GM19099 (cell line): Measurements from ENCODE around the gene CREBRF.

Source experiments
- POLR2A ChIP-seq: IDR thresholded peaks from 3 replicates; pipeline ENCODE4 v1.6.1; 2011; ENCODE audit warnings: low read depth; ENCODE audit not compliant: insufficient read length; ENCODE audit errors: extremely low read depth

The CREBRF gene, protein sequence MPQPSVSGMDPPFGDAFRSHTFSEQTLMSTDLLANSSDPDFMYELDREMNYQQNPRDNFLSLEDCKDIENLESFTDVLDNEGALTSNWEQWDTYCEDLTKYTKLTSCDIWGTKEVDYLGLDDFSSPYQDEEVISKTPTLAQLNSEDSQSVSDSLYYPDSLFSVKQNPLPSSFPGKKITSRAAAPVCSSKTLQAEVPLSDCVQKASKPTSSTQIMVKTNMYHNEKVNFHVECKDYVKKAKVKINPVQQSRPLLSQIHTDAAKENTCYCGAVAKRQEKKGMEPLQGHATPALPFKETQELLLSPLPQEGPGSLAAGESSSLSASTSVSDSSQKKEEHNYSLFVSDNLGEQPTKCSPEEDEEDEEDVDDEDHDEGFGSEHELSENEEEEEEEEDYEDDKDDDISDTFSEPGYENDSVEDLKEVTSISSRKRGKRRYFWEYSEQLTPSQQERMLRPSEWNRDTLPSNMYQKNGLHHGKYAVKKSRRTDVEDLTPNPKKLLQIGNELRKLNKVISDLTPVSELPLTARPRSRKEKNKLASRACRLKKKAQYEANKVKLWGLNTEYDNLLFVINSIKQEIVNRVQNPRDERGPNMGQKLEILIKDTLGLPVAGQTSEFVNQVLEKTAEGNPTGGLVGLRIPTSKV

DNA sequence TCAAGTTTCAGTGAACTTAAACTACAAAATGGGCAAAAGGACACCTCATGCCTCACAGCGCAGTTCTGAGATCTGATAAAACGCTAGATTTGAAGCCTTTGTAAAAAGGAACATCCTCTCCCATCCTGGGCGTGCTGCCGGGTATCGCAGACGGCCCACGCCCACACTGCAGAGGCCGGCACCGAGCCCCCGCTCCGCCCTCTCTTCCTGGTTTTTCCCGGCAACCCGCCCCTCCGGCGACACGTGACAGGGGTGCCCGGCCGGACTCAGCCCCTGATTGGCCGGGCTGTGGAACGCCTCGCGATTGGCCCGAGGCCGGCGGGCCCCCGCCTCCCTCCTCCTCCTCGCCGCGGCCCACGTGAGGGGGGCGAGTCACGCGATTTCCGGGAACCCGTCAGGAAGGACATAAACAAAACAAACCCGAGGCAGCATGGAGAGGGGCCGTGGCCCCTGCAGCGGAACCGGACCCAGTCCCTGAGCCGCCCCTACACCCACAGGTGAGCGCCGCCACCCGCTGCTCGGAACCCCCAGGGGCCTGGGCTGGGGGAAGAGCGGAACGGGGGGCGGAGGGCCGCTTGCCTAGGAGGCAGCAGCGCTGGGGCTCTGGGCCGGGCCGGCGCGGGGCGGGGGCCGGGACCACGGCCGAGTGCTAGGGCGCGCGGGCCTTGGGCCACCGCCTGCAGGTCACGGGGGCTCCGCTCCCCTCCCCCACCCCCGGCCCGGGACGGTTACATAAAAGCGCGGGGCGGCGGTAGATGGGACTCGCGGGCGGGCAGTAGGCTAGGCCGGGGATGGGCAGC, at the start of gene CREBRF:
Gene CREBRF (plus strand): TSS at position 370 of the 800 bp plus-strand sequence. CDS start 24,424 bp downstream, outside the sequence.
- peak; percentile 83 for TF ChIP-seq POLR2A

DNA sequence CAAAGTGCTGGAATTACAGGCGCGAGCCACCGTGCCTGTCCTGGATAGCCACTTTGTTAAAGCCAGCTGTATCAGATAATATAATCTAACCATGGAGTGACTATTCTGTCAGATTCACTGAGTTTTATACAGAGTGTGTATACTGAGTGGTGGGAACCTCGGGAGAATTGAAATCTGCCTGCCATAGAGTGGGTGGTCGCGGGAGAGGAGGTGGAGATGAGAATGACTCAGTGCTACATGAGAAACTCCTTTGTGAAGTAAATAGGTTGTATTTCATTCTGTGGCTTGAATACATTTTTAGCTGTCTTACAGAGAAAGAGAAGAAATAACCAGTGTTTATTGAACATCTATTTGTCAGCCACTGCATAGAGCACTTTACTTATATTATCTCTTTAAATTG, 46.1 kb upstream of the CREBRF start:
- no peak for TF ChIP-seq POLR2A

DNA sequence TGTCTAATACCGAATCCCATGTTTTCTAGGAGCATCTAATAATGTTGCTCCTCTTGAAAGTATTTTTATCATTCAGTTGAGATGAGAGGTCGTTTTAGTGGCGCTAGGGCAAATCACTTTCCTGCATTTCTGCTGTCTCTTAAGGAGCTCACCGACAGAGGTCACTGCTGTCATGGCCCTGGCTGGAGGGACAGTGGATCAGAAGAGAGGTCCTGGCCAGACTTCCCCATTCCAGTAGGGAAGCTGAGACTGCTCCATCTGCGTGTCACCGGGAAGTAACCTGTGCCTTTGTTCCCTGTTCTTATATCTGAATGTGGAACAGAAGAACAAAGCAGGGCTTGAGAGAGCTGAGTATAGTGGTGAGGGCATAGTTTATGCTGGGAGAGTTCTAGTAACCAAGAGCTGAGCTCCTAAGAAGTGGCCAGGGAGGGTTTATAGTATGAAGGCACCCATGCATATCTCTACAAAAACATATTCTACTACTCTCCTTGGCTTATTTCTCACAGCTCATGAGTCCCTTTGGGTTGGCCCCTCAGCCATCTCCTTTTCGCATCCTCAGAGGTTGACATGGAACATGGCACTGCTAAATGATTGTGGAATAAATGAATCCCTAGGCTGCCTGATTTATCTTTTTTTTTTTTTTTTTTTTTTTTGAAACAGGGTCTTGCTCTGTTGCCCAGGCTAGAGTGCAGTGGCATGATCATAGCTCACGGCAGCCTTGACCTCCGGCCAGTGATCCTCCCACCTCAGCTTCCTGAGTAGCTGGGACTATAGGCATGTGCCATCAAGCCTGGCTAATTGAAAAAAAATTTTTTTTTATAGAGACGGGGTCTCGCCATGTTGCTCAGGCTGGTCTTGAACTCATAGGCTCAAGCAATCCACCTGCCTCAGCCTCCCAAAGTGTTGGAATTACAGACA, 45.3 kb upstream of the CREBRF start:
- no peak for TF ChIP-seq POLR2A

DNA sequence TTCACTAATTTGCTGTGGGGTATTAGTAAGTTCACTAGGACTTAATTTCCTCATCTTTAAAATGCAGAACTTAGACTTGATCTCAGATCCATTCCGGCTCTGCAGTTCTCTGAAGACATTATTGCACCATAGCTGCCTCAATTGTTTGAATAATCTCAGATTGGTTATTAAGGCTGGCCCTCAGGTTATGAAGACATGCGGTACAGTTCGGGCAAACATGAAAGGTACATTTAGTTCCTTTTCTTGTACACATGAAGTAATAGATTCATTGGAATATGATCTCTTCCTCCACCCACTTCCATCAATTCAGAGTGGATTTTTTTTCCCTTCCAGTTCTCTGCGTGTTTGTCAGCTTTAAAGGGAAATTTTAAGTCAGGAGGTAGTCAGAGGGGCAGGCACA, 44.6 kb upstream of the CREBRF start:
- TF ChIP-seq POLR2A = no peak

DNA sequence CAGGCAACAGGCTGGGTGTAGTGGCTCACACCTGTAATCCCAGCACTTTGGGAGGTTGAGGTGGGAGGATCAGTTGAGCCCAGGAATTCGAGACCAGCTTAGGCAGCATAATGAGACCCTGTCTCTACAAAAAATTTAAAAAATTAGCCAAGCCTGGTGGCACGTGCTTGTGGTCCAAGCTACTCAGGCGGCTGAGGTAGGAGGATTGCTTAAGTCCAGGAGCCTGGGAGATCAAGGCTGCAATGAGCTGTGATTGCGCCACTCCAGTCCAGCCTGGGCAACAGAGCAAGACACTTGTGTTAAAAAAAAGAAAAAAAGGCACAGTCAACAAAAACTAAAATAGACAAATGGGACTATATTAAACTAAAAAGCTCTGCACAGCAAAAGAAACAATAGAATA, 43.3 kb upstream of the CREBRF start:
- no peak for TF ChIP-seq POLR2A

DNA sequence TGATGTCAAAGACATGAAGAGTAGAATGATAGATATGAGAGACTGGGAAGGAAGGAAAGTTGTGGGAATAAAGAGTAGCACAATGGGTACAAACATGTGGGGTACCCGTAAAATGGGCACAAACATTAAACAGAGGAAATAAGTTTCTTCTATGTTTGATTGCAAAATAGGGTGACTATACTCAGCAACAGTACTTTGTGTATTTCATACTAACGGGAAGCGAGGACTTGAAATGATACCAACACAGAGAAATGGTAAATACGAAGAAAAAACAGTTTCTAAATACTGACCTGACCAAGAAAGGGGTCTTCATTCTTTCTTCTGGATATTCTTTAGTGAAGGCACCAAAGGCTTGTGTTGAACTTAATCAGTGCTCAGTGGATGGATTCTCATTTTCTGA, 41.5 kb upstream of the CREBRF start:
- TF ChIP-seq POLR2A = no peak

DNA sequence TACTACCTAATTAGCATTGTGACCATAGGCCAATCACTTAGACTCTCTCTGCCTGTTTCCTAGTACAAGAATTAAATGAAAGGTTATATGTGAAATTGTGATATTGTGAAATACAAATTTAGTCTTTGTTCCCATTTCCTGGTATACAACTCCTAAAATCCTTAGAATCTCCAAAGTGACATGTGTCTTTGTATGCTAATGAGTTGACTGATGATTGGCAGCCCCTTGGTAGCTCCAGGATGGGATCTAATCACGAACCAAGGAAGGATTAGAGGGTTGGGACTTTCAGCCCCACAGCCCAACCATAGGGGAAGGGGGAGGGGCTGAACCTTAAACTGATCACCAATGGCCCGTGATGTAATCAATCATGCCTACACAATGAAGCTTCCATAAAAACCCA, 41.0 kb upstream of the CREBRF start:
- no peak for TF ChIP-seq POLR2A

DNA sequence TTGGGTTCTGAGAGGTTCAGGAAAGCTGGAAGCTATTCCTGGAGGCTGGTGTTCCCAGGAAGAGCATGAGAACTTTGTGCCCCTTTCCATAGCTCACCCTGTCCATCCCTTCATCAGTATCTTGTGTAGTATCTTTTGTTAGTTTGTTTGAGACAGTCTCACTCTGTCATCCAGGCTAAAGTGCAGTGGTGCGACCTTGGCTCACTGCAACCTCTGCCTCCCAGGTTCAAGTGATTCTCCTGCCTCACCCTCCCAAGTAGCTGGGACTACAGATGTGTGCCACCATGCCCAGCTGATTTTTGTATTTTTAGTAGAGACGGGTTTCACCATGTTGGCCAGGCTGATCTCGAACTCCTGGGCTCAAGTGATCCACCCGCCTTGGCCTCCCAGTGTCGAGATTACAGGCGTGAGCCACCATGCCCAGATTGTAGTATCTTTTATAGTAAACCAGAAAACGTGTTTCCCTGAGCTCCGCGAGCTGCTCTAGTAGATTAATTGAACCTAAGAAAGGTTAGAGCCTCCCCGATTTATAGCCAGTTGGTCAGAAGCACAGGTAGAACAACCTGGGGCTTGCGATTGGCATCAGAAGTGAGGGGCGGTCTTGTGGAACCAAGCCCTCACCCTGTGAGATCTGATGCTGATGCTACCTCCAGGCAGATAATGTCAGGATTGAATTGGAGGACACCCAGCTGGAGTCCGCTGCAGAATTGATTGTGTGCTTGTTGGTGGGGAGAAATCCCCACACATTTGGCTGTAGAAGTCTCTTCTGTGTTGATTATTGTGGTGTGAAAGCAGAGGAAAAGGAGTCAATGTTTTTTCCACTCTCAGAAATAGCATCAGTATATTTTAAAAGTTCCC, 40.3 kb upstream of the CREBRF start:
- TF ChIP-seq POLR2A = no peak

DNA sequence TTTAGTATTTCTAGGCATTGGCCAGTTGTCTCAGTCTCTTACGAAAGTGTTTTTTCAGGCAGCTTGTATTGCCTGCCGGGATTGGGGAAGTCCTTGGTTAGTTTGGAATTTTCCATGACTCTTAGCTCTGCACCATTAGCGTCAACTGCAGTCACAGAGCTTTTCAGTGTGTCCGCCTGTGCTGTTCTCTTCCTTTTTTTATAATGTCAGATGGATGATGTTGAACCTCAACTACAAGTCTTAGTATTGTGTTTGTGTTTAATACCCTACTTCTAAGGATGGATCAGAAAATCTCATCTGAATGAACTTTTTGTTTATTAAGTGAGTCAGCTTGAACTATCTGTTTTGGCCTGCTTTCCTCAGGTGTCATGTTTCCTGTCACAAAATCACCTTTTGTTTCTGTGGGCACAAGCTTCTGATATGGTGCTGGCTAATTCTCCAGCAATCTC, 39.5 kb upstream of the CREBRF start:
- TF ChIP-seq POLR2A = no peak

DNA sequence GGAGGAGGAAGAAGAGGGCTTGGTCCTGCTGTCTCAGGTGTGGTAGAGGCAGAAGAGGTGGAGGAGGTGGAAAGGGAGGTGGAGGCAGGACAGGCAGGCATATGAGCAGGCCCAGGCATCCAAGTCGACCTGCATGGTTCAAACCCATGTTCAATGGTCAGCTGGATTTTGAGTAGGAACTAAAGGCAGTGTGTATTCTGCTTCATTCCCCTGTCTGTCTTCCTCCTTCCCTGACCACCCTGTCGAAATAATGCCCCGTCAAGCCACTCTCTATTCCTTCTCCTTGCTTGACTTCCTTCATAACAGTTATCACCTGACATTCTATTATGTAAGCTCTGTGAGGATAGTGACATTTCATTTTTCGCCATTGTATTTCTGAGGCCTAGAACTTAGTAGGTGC, 37.8 kb upstream of the CREBRF start:
- TF ChIP-seq POLR2A = no peak

DNA sequence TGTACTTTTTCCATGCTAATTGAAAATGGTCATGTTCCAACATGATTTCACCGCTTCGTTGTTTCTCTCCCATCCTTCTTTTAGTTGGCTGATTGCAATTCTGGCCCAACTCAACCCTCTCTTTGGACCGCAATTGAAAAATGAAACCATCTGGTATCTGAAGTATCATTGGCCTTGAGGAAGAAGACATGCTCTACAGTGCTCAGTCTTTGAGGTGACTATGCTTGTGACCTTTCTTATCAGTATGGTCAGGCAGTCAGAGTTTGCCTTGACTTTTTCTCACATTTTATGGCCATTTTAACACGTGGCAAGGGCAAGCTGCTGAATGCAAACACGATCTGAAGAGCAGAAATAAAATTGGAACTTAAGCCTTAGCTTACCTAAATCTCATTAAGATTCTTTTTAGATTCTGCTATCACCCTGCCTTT, 36.0 kb upstream of the CREBRF start:
- no peak for TF ChIP-seq POLR2A

DNA sequence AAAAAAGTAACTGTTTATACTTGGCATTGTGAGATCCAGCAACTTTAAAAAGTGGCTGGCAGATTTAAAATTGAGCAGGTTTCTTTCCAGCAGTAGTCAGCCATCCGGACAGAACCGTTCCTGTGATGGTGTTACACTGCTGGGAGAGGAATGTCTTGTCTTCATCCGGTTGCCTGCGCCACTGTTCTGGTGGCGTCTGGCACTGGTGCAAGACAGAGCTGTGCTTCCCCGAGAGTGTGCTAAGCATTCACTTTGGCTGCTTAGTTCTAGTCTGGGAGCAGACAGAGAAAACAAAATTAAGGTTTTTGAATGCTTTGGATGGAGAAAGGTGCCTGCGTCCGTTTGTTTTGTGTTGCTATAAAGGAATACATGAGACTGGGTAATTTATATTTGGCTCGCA, 35.5 kb upstream of the CREBRF start:
- no peak for TF ChIP-seq POLR2A

DNA sequence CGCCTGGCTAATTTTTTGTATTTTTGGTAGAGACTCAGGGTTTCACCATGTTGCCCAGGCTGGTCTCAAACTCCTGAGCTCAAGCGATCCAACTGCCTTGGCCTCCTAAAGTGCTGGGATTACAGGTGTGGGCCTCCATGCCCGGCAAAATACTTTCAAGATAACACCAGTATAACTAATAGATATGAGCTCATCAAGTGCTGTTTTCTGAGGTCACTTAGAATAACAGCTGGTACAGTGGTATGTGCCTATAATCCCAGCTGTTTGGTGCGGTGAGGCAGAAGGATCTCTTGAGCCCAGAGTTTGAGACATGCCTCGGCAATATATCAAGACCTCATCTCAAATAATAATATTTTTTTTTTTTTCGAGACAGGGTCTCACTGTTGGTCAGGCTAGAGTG, 30.5 kb upstream of the CREBRF start:
- TF ChIP-seq POLR2A = no peak

DNA sequence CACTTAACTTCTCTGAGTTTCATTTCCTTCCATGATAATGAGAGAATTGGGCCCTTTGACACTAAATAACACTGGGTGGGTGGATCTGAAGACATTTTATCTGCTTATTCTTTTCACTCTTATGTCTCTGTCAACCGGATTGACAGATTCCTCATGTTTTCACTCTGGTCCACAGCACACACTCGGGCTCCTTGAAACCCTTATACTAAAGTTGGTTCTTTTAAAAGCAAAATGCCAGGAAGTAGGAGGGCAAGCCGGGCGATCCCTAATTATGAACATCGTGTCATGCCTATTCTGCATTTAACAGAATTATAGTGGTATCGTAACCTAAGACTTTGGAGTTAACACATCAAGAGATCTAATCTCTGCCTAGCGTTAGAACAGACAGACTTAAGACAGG, 28.2 kb upstream of the CREBRF start:
- TF ChIP-seq POLR2A = no peak
